Activated T-helper 1 cell treated with anti-CD3 and anti-CD28 coated beads, Interleukin-12 subunit alpha, Interleukin-12 subunit beta, Interleukin-2, Interleukin-4 antibody, amounts not matched to agents 30 ng/mL and 10 ng/mL and 1 ng/mL, durations not matched to agents 14 hours and 24 hours and 36 hours (primary cell): ENCODE results near the gene CEBPB. TPM values are rescaled to one million over a fixed set of nuclear protein-coding genes. Genes with fewer than 3 reads are reported as not detected.

ENCODE experiments used
- DNase-seq: peaks from one replicate; pipeline ENCODE4 v3.0.0; 2021; ENCODE audit warnings: low spot score
- H3K27ac Mint-ChIP-seq: one replicate; pipeline ENCODE4 v1.8.0; 2021; ENCODE audit warnings: mild to moderate bottlenecking, mixed read lengths
- H3K27me3 Mint-ChIP-seq: one replicate; pipeline ENCODE4 v1.8.0; 2022; ENCODE audit warnings: mild to moderate bottlenecking, moderate library complexity, mixed read lengths; ENCODE audit not compliant: insufficient read depth
- H3K36me3 Mint-ChIP-seq: one replicate; pipeline ENCODE4 v1.8.0; 2021; ENCODE audit warnings: low read depth, mixed read lengths
- H3K4me1 Mint-ChIP-seq: one replicate; pipeline ENCODE4 v1.8.0; 2021; ENCODE audit warnings: low read depth, mixed read lengths
- H3K4me3 Mint-ChIP-seq: one replicate; pipeline ENCODE4 v1.8.0; 2021; ENCODE audit warnings: mild to moderate bottlenecking, moderate library complexity, mixed read lengths
- H3K9me3 Mint-ChIP-seq: one replicate; pipeline ENCODE4 v1.8.0; 2021; ENCODE audit warnings: mixed read lengths
- intact Hi-C: fragments of 100-400 bp; cut with micrococcal nuclease; formaldehyde crosslinking; loops from one replicate; pipeline ENCODE4 v1.15.1; 2024
- total RNA-seq: library from RNA; stranded (reverse); gene quantifications from 2 replicates; pipeline ENCODE4 v1.2.3, GENCODE V29; 2022

CEBPB gene
- 52.3 and 55.2 TPM in 2 replicates for total RNA-seq

- Mint-ChIP-seq H3K9me3 (no peaks in the 10 kb centered on the region), H3K36me3 (peaks cover 21% of the 10 kb centered on the region), H3K27me3 (peaks cover 6% of the 10 kb centered on the region), H3K27ac (peak within 1 kb of the TSS; percentile 79), H3K4me1 (peaks cover 37% of the 10 kb centered on the region), H3K4me3 (peak within 1 kb of the TSS; percentile 81)
- intact Hi-C loops = loop anchor here (1.0 to 5.0 kb wide), 5 partner anchors 97 to 320 kb away; partner anchors contain the start of gene PTPN1
- DNase-seq = peak; percentile 82
These were observed at the start of gene CEBPB for GRCh38 chr20:50190251-50191064. CEBPB (plus strand) TSS chr20:50190830; CDS start chr20:50191034, 204 bp downstream.

GRCh38 chr20:50141018-50141675 is 49.5 kb upstream of the CEBPB start:
- peaks cover 40% of the 10 kb centered on the region for H3K4me1 Mint-ChIP-seq
- no peak for DNase-seq
- H3K9me3 Mint-ChIP-seq = no peaks in the 10 kb centered on the region
- intact Hi-C loops = no loop called here
- H3K27ac Mint-ChIP-seq = no peak overlapping the region
- H3K4me3 Mint-ChIP-seq = no peak overlapping the region
- no peaks in the 10 kb centered on the region for H3K27me3 Mint-ChIP-seq
- H3K36me3 Mint-ChIP-seq = peaks cover 32% of the 10 kb centered on the region

GRCh38 chr20:50141811-50142561 is 48.6 kb upstream of the CEBPB start:
- Mint-ChIP-seq H3K36me3 (peaks cover 32% of the 10 kb centered on the region), H3K9me3 (no peaks in the 10 kb centered on the region), H3K27ac (peak overlapping the region; percentile 15), H3K4me1 (peaks cover 47% of the 10 kb centered on the region), H3K27me3 (no peaks in the 10 kb centered on the region), H3K4me3 (no peak overlapping the region)
- no peak for DNase-seq
- intact Hi-C loops = no loop called here

GRCh38 chr20:50142812-50143211 is 47.8 kb upstream of the CEBPB start:
- DNase-seq = no peak
- no peak overlapping the region for H3K4me3 Mint-ChIP-seq
- H3K27ac Mint-ChIP-seq = peak overlapping the region; percentile 60
- H3K9me3 Mint-ChIP-seq = no peaks in the 10 kb centered on the region
- peaks cover 47% of the 10 kb centered on the region for H3K4me1 Mint-ChIP-seq
- H3K36me3 Mint-ChIP-seq = peaks cover 32% of the 10 kb centered on the region
- intact Hi-C loops = no loop called here
- no peaks in the 10 kb centered on the region for H3K27me3 Mint-ChIP-seq

- Mint-ChIP-seq H3K4me1 (peaks cover 57% of the 10 kb centered on the region), H3K36me3 (peaks cover 37% of the 10 kb centered on the region), H3K27me3 (no peaks in the 10 kb centered on the region), H3K9me3 (no peaks in the 10 kb centered on the region), H3K4me3 (no peak overlapping the region), H3K27ac (peak overlapping the region; percentile 34)
- intact Hi-C loops = no loop called here
- no peak for DNase-seq
These were observed 46.3 kb upstream of the CEBPB start for GRCh38 chr20:50144362-50144761.

GRCh38 chr20:50145566-50145965 is 45.1 kb upstream of the CEBPB start:
- peaks cover 68% of the 10 kb centered on the region for H3K4me1 Mint-ChIP-seq
- peak overlapping the region; percentile 95 for H3K27ac Mint-ChIP-seq

GRCh38 chr20:50146214-50146613 is 44.4 kb upstream of the CEBPB start:
- Mint-ChIP-seq H3K4me1 (peaks cover 73% of the 10 kb centered on the region), H3K9me3 (no peaks in the 10 kb centered on the region), H3K27me3 (no peaks in the 10 kb centered on the region), H3K4me3 (peak overlapping the region; percentile 75), H3K36me3 (peaks cover 27% of the 10 kb centered on the region), H3K27ac (peak overlapping the region; percentile 95)
- DNase-seq = no peak
- intact Hi-C loops = no loop called here

More at GRCh38 chr20:50145566-50145965, 45.1 kb upstream of the CEBPB start:
- H3K27me3 Mint-ChIP-seq = no peaks in the 10 kb centered on the region
- H3K4me3 Mint-ChIP-seq = no peak overlapping the region
- DNase-seq = no peak
- intact Hi-C loops = no loop called here
- peaks cover 29% of the 10 kb centered on the region for H3K36me3 Mint-ChIP-seq
- no peaks in the 10 kb centered on the region for H3K9me3 Mint-ChIP-seq

- Mint-ChIP-seq H3K9me3 (no peaks in the 10 kb centered on the region), H3K4me3 (peak overlapping the region; percentile 75), H3K36me3 (peaks cover 25% of the 10 kb centered on the region), H3K27me3 (no peaks in the 10 kb centered on the region), H3K4me1 (peaks cover 74% of the 10 kb centered on the region), H3K27ac (peak overlapping the region; percentile 95)
- intact Hi-C loops = loop anchor here (1.0 kb wide), 2 partner anchors 22 to 32 kb away; no protein-coding TSS in a partner anchor
- DNase-seq = peak; percentile 79
These were observed 43.6 kb upstream of the CEBPB start for GRCh38 chr20:50146732-50147662.

- H3K4me1 Mint-ChIP-seq = peaks cover 82% of the 10 kb centered on the region
- H3K9me3 Mint-ChIP-seq = no peaks in the 10 kb centered on the region
- DNase-seq = no peak
- no peaks in the 10 kb centered on the region for H3K27me3 Mint-ChIP-seq
- intact Hi-C loops = loop anchor here (5.0 kb wide), 1 partner anchor 212 kb away; the partner anchor contains the start of gene RNF114
- peaks cover 14% of the 10 kb centered on the region for H3K36me3 Mint-ChIP-seq
- peak overlapping the region; percentile 70 for H3K27ac Mint-ChIP-seq
- no peak overlapping the region for H3K4me3 Mint-ChIP-seq
These were observed 41.0 kb upstream of the CEBPB start for GRCh38 chr20:50149481-50150254.

GRCh38 chr20:50151034-50151743 is 39.4 kb upstream of the CEBPB start:
- peak overlapping the region; percentile 87 for H3K4me3 Mint-ChIP-seq
- peaks cover 73% of the 10 kb centered on the region for H3K4me1 Mint-ChIP-seq
- no peaks in the 10 kb centered on the region for H3K27me3 Mint-ChIP-seq
- intact Hi-C loops = loop anchor here (5.0 kb wide), 1 partner anchor 214 kb away; the partner anchor contains the start of gene RNF114
- no peaks in the 10 kb centered on the region for H3K9me3 Mint-ChIP-seq
- peak overlapping the region; percentile 67 for H3K27ac Mint-ChIP-seq
- DNase-seq = no peak
- H3K36me3 Mint-ChIP-seq = peaks cover 12% of the 10 kb centered on the region
